IPS-18c (cell line): Measurements from ENCODE around the gene KRTAP12-3.
"Not testable (repeated sequence)": the region's sequence is repeated elsewhere in the genome, so short reads cannot be mapped to it uniquely, and the experiment has no call there.

Experiments
- H3K4me3 ChIP-seq: 2 replicates; pipeline ENCODE4 v1.7.0; 2013; ENCODE audit warnings: low read depth, mild to moderate bottlenecking, low read length, moderate library complexity; ENCODE audit not compliant: insufficient read depth
- H3K9me3 ChIP-seq: one replicate; pipeline ENCODE4 v1.6.1; 2013; ENCODE audit warnings: mild to moderate bottlenecking, low read length, moderate library complexity; ENCODE audit not compliant: control insufficient read depth, insufficient read depth

The KRTAP12-3 gene

DNA sequence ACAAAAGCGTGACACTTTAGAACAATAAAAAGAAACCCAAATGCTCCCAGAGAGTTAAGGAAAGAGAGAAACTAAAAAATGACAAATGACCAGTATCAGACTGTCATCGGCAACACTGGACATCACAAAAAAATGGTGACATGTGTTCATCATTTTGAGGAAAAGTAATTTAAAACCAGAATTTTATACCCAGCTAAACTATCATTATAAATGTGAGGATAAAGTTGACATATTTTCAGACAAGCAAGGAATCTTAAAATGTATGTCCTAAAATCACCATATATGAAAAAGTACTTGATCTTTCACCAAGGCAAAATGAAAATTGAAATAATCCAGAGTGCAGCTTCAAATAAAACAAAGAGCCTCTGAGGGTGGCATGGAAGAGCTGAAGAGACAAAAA, 12.9 kb upstream of the KRTAP12-3 start:
- H3K4me3 ChIP-seq, result no peak overlapping the region

GRCh38 chr21:44646366-44647221, 11.1 kb upstream of the KRTAP12-3 start, which contains the start of gene KRTAP10-11:
Gene KRTAP10-11 (plus strand): TSS chr21:44646414. CDS start chr21:44646459, 45 bp downstream.
- not testable (repeated sequence) for H3K9me3 ChIP-seq, H3K4me3 ChIP-seq

More for the DNA sequence above, 12.9 kb upstream of the KRTAP12-3 start:
- peaks cover 2% of the 10 kb centered on the region for H3K9me3 ChIP-seq

DNA sequence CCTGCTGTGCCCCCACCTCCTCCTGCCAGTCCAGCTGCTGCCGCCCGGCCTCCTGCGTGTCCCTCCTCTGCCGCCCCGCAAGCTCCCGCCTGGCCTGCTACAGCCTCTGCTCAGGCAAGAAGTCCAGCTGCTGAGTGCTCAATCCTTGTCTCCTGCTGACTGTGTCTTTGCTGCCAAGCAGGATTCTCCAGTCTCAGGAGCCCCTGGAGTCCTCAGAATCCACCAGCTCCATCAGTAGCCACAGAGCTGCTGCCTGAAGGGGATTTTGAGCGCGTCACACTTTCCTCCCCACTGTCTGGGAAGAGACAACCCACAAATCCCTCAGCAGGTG, 10.5 kb upstream of the KRTAP12-3 start:
- no peak overlapping the region for H3K4me3 ChIP-seq
- peaks cover 2% of the 10 kb centered on the region for H3K9me3 ChIP-seq

GRCh38 chr21:44648557-44649311, 9.0 kb upstream of the KRTAP12-3 start:
- no peak overlapping the region for H3K4me3 ChIP-seq
- peaks cover 2% of the 10 kb centered on the region for H3K9me3 ChIP-seq

DNA sequence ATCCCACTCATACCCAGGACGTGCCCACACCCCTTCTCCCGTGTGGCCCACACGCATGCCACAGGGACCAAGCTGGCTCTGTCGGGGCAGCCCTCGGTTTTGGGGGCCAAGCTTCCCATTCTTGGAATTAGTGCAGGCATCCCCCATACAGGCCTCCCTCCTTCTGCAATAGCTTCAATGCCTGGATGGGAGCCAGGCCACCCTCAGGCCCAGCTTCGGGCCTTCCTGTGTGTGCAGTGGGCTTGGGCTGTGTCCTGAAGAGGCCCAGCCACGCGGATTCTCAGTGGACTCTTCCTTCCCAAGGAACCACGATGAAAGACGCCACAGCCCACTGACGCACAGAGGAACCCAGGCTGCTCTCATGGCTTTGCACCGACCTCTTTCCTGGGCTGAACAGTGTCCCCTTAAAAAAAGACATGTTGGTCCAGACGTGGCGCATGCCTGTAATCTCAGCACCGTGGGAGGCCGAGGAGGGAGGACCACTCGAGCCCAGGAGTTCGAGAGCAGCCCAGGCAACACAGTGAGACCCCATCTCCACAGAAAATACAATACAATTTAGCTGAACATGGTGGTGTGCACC, 8.1 kb upstream of the KRTAP12-3 start:
- H3K9me3 ChIP-seq, result peaks cover 2% of the 10 kb centered on the region
- H3K4me3 ChIP-seq, result no peak overlapping the region

DNA sequence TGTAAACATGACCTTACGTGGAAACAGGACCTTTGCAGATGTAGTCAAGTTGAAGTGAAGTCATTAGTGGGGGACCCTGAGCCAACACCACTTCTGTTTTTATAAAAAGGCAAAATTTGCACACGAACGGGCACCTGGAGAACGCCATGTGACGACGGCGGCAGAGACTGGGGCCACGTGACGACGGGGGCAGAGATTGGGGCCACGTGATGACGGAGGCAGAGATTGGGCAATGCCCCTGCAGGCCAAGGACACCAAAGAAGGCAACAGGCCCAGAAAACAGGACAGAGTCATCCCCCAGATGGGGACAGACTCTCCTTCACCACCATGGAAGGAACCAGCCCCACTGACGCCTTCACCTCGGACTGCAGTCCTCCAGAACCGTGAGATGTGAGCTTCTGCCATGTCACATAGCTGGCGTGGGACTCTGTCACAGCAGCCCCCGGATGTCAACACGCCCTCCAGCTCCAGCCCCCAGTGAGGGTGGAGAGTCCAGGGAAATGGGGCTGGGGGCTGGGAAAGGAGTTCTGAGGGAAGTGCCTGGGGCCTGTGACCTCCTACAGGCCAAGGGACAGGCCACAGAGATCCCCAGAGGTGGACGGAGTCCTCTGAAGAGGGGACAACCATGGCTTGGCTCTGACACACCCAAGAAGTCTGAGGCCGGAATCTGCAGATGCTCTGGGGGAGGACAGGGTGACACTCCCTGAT, 7.3 kb upstream of the KRTAP12-3 start:
- no peak overlapping the region for H3K4me3 ChIP-seq

GRCh38 chr21:44650973-44651675, 6.6 kb upstream of the KRTAP12-3 start:
- peaks cover 2% of the 10 kb centered on the region for H3K9me3 ChIP-seq
- H3K4me3 ChIP-seq, result no peak overlapping the region

More for the DNA sequence above, 7.3 kb upstream of the KRTAP12-3 start:
- H3K9me3 ChIP-seq, result peaks cover 2% of the 10 kb centered on the region

- Histone ChIP-seq H3K4me3 (no peak overlapping the region), H3K9me3 (no peaks in the 10 kb centered on the region)
Observed at GRCh38 chr21:44653123-44653522, 4.6 kb upstream of the KRTAP12-3 start.

GRCh38 chr21:44653656-44654575, 3.8 kb upstream of the KRTAP12-3 start:
- Histone ChIP-seq H3K9me3 (no peaks in the 10 kb centered on the region), H3K4me3 (no peak overlapping the region)

- no peak within 1 kb of the TSS for H3K4me3 ChIP-seq
- no peaks in the 10 kb centered on the region for H3K9me3 ChIP-seq
Observed at GRCh38 chr21:44654576-44655175, 3.1 kb upstream of the KRTAP12-3 start, which contains the start of gene KRTAP12-4. Gene KRTAP12-4 (minus strand): TSS chr21:44654659. CDS start chr21:44654614, 45 bp downstream.

- Histone ChIP-seq H3K9me3 (no peaks in the 10 kb centered on the region), H3K4me3 (no peak overlapping the region)
Observed at GRCh38 chr21:44656868-44657267, 864 bp upstream of the KRTAP12-3 start.

DNA sequence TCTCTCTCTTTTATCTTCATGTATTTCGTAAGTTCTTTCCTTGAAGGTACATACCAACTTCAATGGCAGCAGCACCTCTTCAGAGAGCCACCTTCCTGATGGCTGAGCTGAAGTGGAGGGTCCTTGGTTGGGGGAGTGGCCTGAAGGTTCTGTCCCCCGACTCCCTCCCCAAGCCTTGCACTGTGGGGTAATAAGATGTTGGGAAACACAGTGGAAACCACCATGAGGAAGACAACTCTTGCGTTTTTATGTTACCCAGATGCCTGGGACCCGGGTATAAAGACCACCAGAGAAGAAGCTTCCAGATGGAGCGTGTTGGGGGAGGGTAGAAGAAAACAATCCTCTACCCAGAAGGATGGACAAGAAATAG, 794 bp downstream of the KRTAP12-3 start:
- Histone ChIP-seq H3K9me3 (no peaks in the 10 kb centered on the region), H3K4me3 (no peak overlapping the region)

DNA sequence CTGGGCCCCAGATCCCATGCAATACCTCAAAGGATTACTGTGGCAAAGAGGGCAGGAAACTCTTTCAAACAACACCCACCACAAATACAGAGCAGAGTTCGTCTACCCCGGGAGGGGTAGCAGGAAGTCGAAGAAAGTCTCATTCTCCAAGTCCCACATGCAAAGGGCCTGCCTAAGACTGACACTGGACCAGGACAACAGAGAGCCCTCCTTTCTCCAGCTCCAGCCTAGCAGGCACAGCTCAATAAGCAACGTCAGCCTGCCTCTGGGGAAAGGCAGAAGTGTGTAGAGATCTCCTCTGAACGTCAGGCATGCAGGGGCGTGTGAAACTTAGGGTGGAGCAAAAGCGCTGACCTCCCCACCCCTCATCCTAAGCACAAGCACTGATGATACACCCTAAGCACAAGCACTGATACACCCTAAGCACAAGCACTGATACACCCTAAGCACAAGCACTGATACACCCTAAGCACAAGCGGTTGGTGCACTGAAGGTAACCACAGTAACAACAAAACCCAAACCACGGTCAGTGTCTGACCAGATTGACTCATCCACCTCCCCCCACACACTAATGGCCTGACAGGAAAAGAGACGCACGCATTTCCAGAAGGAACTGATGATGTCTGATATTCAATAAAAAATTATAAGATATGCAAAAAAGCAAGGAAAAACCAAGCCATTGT, 1.3 kb downstream of the KRTAP12-3 start:
- H3K4me3 ChIP-seq, result no peak overlapping the region
- no peaks in the 10 kb centered on the region for H3K9me3 ChIP-seq

DNA sequence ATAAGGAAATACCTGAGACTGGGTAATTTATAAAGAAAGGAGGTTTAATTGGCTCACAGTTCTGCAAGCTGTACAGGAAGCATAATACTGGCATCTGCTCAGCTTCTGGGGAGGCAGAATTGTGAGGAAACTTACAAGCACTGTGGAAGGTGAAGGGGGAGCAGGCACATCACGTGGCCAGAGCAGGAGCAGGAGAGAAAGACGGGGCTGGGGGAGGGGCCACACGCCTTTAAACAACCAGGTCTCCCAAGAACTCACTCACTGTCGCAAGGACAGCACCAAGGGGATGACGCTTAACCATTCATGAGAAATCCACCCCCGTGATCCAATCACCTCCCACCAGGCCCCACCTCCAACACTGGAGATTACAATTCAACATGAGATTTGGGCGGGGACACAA, 3.8 kb downstream of the KRTAP12-3 start:
- H3K4me3 ChIP-seq, H3K9me3 ChIP-seq: not testable (repeated sequence)

- no peak overlapping the region for H3K4me3 ChIP-seq
Observed at GRCh38 chr21:44664691-44665090, 7.0 kb downstream of the KRTAP12-3 start.

More at GRCh38 chr21:44664691-44665090, 7.0 kb downstream of the KRTAP12-3 start:
- no peaks in the 10 kb centered on the region for H3K9me3 ChIP-seq
